H9 (cell line): Measurements from ENCODE around the gene ABCC3. TPM values are rescaled to one million over a fixed set of nuclear protein-coding genes. Genes with fewer than 3 reads are reported as not detected.

ENCODE experiments used
- DNase-seq: peaks from one replicate; pipeline ENCODE4 v3.0.0-alpha.2; 2017
- H2AFZ ChIP-seq: one replicate; pipeline ENCODE4 v1.6.1; 2013; ENCODE audit warnings: mild to moderate bottlenecking, low read length, control low read depth, moderate library complexity
- H2AK5ac ChIP-seq: 2 replicates; pipeline ENCODE4 v1.6.1; 2013; ENCODE audit warnings: low read length, control low read depth, mixed read lengths; ENCODE audit not compliant: insufficient read length
- H2BK120ac ChIP-seq: one replicate; pipeline ENCODE4 v1.6.1; 2013; ENCODE audit warnings: low read depth, mild to moderate bottlenecking, low read length, control low read depth, inconsistent platforms; ENCODE audit not compliant: poor library complexity, severe bottlenecking
- H2BK12ac ChIP-seq: 2 replicates; pipeline ENCODE4 v1.6.1; 2013; ENCODE audit warnings: low read length, control low read depth, mixed read lengths, low read depth; ENCODE audit not compliant: insufficient read length
- H2BK15ac ChIP-seq: 2 replicates; pipeline ENCODE4 v1.6.1; 2013; ENCODE audit warnings: low read depth, low read length, control low read depth
- H2BK20ac ChIP-seq: one replicate; pipeline ENCODE4 v1.6.1; 2013; ENCODE audit warnings: low read depth, mild to moderate bottlenecking, low read length, control low read depth, inconsistent platforms; ENCODE audit not compliant: poor library complexity, severe bottlenecking
- H2BK5ac ChIP-seq: 2 replicates; pipeline ENCODE4 v1.6.1; 2013; ENCODE audit warnings: low read length, control low read depth, mixed read lengths; ENCODE audit not compliant: insufficient read length
- H3K14ac ChIP-seq: 2 replicates; pipeline ENCODE4 v1.6.1; 2013; ENCODE audit warnings: low read length, control low read depth; ENCODE audit not compliant: insufficient read depth
- H3K18ac ChIP-seq: 2 replicates; pipeline ENCODE4 v1.6.1; 2013; ENCODE audit warnings: low read depth, mild to moderate bottlenecking, mixed read lengths, low read length, control low read depth; ENCODE audit not compliant: insufficient read length
- H3K23ac ChIP-seq: 2 replicates; pipeline ENCODE4 v1.6.1; 2013; ENCODE audit warnings: low read length, control low read depth, mixed read lengths, low read depth; ENCODE audit not compliant: insufficient read length
- H3K23me2 ChIP-seq: 2 replicates; pipeline ENCODE4 v1.6.1; 2013; ENCODE audit warnings: low read depth, mild to moderate bottlenecking, mixed read lengths, low read length, control low read depth; ENCODE audit not compliant: insufficient read length, poor library complexity, severe bottlenecking
- H3K27ac ChIP-seq: 2 replicates; pipeline ENCODE4 v1.5.1; 2013; ENCODE audit warnings: low read length, control low read depth, mixed read lengths, low read depth; ENCODE audit not compliant: insufficient read length
- H3K27me3 ChIP-seq: 2 replicates; pipeline ENCODE4 v1.6.1; 2013; ENCODE audit warnings: low read length, control low read depth, inconsistent platforms; ENCODE audit not compliant: insufficient read depth
- H3K4ac ChIP-seq: 2 replicates; pipeline ENCODE4 v1.6.1; 2013; ENCODE audit warnings: low read depth, mild to moderate bottlenecking, control low read depth, inconsistent platforms, low read length, moderate library complexity
- H3K4me1 ChIP-seq: 2 replicates; pipeline ENCODE4 v1.6.1; 2013; ENCODE audit warnings: low read length, control low read depth, inconsistent platforms; ENCODE audit not compliant: insufficient read depth
- H3K4me2 ChIP-seq: 2 replicates; pipeline ENCODE4 v1.6.1; 2013; ENCODE audit warnings: low read length, control low read depth, mixed read lengths; ENCODE audit not compliant: insufficient read length, insufficient read depth
- H3K56ac ChIP-seq: 2 replicates; pipeline ENCODE4 v1.6.1; 2013; ENCODE audit warnings: low read depth, mild to moderate bottlenecking, mixed read lengths, low read length, control low read depth; ENCODE audit not compliant: insufficient read length
- H3K79me1 ChIP-seq: 2 replicates; pipeline ENCODE4 v1.6.1; 2013; ENCODE audit warnings: low read depth, mild to moderate bottlenecking, moderate library complexity, low read length, control low read depth, inconsistent platforms; ENCODE audit not compliant: insufficient read depth, poor library complexity, severe bottlenecking
- H3K79me2 ChIP-seq: 2 replicates; pipeline ENCODE4 v1.6.1; 2013; ENCODE audit warnings: low read length, control low read depth, inconsistent platforms; ENCODE audit not compliant: insufficient read depth
- H3K9ac ChIP-seq: 2 replicates; pipeline ENCODE4 v1.6.1; 2013; ENCODE audit warnings: low read length, control low read depth, mixed read lengths; ENCODE audit not compliant: insufficient read length; ENCODE audit errors: extremely low read depth
- H3K9me3 ChIP-seq: one replicate; pipeline ENCODE4 v1.6.1; 2013; ENCODE audit warnings: low read depth, low read length, inconsistent platforms; ENCODE audit not compliant: control insufficient read depth
- H3T11ph ChIP-seq: one replicate; pipeline ENCODE4 v1.6.1; 2013; ENCODE audit warnings: mild to moderate bottlenecking, low read length, control low read depth, inconsistent platforms
- H4K20me1 ChIP-seq: one replicate; pipeline ENCODE4 v1.6.1; 2013; ENCODE audit not compliant: control insufficient read depth, insufficient read length, insufficient read depth
- H4K5ac ChIP-seq: 2 replicates; pipeline ENCODE4 v1.6.1; 2013; ENCODE audit warnings: low read depth, mild to moderate bottlenecking, mixed read lengths, low read length, control low read depth; ENCODE audit not compliant: insufficient read length
- H4K8ac ChIP-seq: replicated peaks from 2 replicates; pipeline ENCODE4 v1.6.1; 2013; ENCODE audit warnings: low read length, control low read depth, mixed read lengths, low read depth; ENCODE audit not compliant: insufficient read length
- H4K91ac ChIP-seq: 2 replicates; pipeline ENCODE4 v1.6.1; 2013; ENCODE audit warnings: low read depth, mild to moderate bottlenecking, moderate library complexity, mixed read lengths, low read length, control low read depth; ENCODE audit not compliant: insufficient read length
- H3K27ac Mint-ChIP-seq, 3 experiments: 2 replicates in 2 of 3; 3 replicates in 1 of 3; pipeline ENCODE4 v1.8.0; 2020 to 2021; ENCODE audit warnings: mixed read lengths in 3 of 3, mild to moderate bottlenecking in 1 of 3, moderate library complexity in 1 of 3
- H3K27me3 Mint-ChIP-seq: 2 replicates; pipeline ENCODE4 v1.8.0; 2021; ENCODE audit warnings: low read depth, mild to moderate bottlenecking, moderate library complexity, mixed read lengths
- H3K36me3 Mint-ChIP-seq, 3 experiments: 2 replicates in 2 of 3; 3 replicates in 1 of 3; pipeline ENCODE4 v1.8.0; 2020 to 2021; ENCODE audit warnings: low read depth in 3 of 3, mixed read lengths in 3 of 3; ENCODE audit not compliant: insufficient read depth in 1 of 3
- H3K4me1 Mint-ChIP-seq, 2 experiments: 2 replicates each; pipeline ENCODE4 v1.8.0; 2020; ENCODE audit warnings: mixed read lengths in 2 of 2
- H3K4me3 Mint-ChIP-seq, 2 experiments: 2 replicates in 1 of 2; 3 replicates in 1 of 2; pipeline ENCODE4 v1.8.0; 2020 to 2021; ENCODE audit warnings: mild to moderate bottlenecking in 2 of 2, mixed read lengths in 2 of 2, moderate library complexity in 1 of 2
- H3K9me3 Mint-ChIP-seq, 2 experiments: 2 replicates in 1 of 2; 3 replicates in 1 of 2; pipeline ENCODE4 v1.8.0; 2020; ENCODE audit warnings: mild to moderate bottlenecking in 2 of 2, mixed read lengths in 2 of 2, moderate library complexity in 1 of 2
- CTCF ChIP-seq: fragments of 200-600 bp; sonication (generic); conservative IDR thresholded peaks from 3 replicates; pipeline ENCODE4 v1.8.0; 2021; ENCODE audit warnings: antibody characterized with exemption, mild to moderate bottlenecking
- WGBS: extraction: QIAGEN DNeasy Blood & Tissue Kit; methylation state at CpG from one replicate; pipeline ENCODE4 v1.1.7; 2013; ENCODE audit warnings: missing lambda C conversion rate, low lambda C conversion rate, mixed read lengths; ENCODE audit not compliant: insufficient read length; ENCODE audit errors: extremely low coverage; 5-methylcytosine and 5-hydroxymethylcytosine counted together
- total RNA-seq: library from RNA; stranded (reverse); gene quantifications from 2 replicates; pipeline ENCODE4 v1.2.1, GENCODE V29; 2021

ABCC3 gene
- total RNA-seq, 1 experiment from 2014 or later: 0.31 TPM

- Histone ChIP-seq H4K8ac (no peak overlapping the region), H3K4me2 (no peak overlapping the region), H3K23me2 (no peaks in the 10 kb centered on the region), H3K18ac (no peak overlapping the region), H4K20me1 (peaks cover 2% of the 10 kb centered on the region), H3K23ac (no peak overlapping the region), H3K27ac (no peak overlapping the region), H3K56ac (no peak overlapping the region), H2BK20ac (no peak overlapping the region), H3K4ac (no peak overlapping the region), H3K79me2 (no peaks in the 10 kb centered on the region), H3K27me3 (no peaks in the 10 kb centered on the region; the same call in 1 of the 2 replicates), H2BK120ac (no peak overlapping the region), H2AFZ (no peak overlapping the region), H4K91ac (no peak overlapping the region), H2BK12ac (no peak overlapping the region), H3K9ac (no peak overlapping the region), H3K4me1 (no peaks in the 10 kb centered on the region; the same call in 1 of the 2 replicates), H4K5ac (no peak overlapping the region), H3K79me1 (no peaks in the 10 kb centered on the region), H3K14ac (no peak overlapping the region), H2BK15ac (no peak overlapping the region), H3K9me3 (no peaks in the 10 kb centered on the region), H2BK5ac (no peak overlapping the region), H3T11ph (no peak overlapping the region), H2AK5ac (no peak overlapping the region)
- Mint-ChIP-seq H3K9me3 (no peaks in the 10 kb centered on the region), H3K27ac (no peak overlapping the region; a peak in 2 of 7 replicates), H3K36me3 (no peaks in the 10 kb centered on the region), H3K4me1 (peaks cover 6 to 28% of the 10 kb centered on the region in 2 experiments), H3K4me3 (no peak overlapping the region; a peak in 1 of 5 replicates), H3K27me3 (peaks cover 17% of the 10 kb centered on the region)
- TF ChIP-seq CTCF: no peak
- no peak for DNase-seq
- WGBS: no CpG with 5 or more reads among the region's 3 CpGs
Observed at GRCh38 chr17:50641357-50641756, 6.7 kb downstream of the ABCC3 start.
